HUES6 (cell line): ENCODE measurements around the gene PGM2L1.

Source experiments
- H3K27ac ChIP-seq: 2 replicates; pipeline ENCODE4 v1.7.0; 2013; ENCODE audit warnings: low read depth, mild to moderate bottlenecking, low read length, inconsistent platforms
- H3K27me3 ChIP-seq: 2 replicates; pipeline ENCODE4 v1.6.1; 2013; ENCODE audit warnings: low read length; ENCODE audit not compliant: control insufficient read depth, insufficient read depth
- H3K36me3 ChIP-seq: 2 replicates; pipeline ENCODE4 v1.6.1; 2013; ENCODE audit warnings: low read length; ENCODE audit not compliant: control insufficient read depth, insufficient read depth
- H3K4me1 ChIP-seq: 2 replicates; pipeline ENCODE4 v1.6.1; 2013; ENCODE audit warnings: low read length; ENCODE audit not compliant: control insufficient read depth, insufficient read depth
- H3K4me3 ChIP-seq: 2 replicates; pipeline ENCODE4 v1.5.1; 2013; ENCODE audit warnings: low read depth, low read length
- H3K9ac ChIP-seq: one replicate; pipeline ENCODE4 v1.6.1; 2013; ENCODE audit warnings: mild to moderate bottlenecking, low read length
- H3K9me3 ChIP-seq: 2 replicates; pipeline ENCODE4 v1.6.1; 2013; ENCODE audit warnings: low read depth, low read length; ENCODE audit not compliant: control insufficient read depth, insufficient read depth

The PGM2L1 gene

DNA sequence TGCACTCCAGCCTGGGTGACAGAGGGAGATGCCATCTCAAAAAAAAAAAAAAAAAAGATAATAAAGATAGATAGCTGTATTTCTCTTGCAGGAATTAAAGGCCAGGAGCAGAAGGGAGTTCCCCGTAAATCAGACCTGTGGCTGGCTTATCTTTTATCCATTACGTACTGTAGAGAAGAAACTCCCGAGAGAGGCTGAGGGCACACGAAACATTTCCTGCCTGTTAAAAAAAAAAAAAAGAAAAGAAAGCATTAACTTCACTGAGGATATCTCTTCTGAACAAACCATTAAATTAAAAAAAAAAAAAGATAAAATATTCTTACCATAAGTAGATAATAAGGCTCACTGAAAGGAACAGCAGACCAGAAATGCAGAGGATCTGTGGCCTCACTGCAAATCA lies 109.3 kb downstream of the PGM2L1 start:
- Histone ChIP-seq H3K27ac (no peak overlapping the region), H3K36me3 (no peaks in the 10 kb centered on the region), H3K4me3 (no peak overlapping the region), H3K4me1 (no peaks in the 10 kb centered on the region), H3K27me3 (no peaks in the 10 kb centered on the region), H3K9me3 (no peaks in the 10 kb centered on the region), H3K9ac (no peak overlapping the region)

DNA sequence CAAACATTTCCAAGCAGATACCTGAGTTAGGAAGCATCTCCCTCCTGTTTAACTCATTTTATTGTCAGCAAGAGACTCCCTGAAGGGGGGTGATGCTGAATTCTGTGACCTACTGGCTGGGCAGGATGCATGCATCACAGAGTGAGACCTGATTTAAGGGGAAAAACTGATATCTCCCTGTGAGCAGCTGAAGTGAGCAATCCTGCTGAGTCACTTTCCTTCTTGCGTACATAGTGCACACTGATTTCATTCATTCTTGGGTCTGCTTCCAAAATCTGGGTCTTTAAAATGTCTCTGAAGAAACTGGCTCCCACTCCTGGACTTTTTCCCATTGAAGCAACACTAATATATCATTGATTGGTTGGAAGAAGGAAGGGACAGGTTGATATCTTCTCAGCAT lies 110.1 kb downstream of the PGM2L1 start:
- Histone ChIP-seq H3K36me3 (no peaks in the 10 kb centered on the region), H3K27ac (no peak overlapping the region), H3K9me3 (no peaks in the 10 kb centered on the region), H3K9ac (no peak overlapping the region), H3K4me3 (no peak overlapping the region), H3K27me3 (no peaks in the 10 kb centered on the region), H3K4me1 (no peaks in the 10 kb centered on the region)

DNA sequence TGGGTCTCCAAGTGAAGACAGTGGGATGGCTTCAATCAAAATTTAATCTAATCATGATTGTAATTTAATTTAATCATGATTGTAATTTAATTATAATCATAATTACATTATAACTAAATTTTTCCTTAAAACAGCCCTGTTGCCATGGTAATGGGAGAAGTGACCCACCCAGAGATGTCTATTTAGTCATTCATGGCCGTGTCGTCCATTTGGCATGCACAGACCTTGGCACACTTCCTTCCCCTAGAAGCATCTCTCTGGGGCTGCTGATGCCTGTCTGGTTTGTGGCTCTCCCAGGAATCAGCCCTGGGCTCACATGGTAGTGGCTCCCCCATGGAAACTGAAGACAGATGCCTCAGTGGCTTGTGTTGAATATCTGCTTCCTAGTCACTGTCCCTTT lies 113.8 kb downstream of the PGM2L1 start:
- no peak overlapping the region for H3K4me3 ChIP-seq
- no peak overlapping the region for H3K27ac ChIP-seq
- H3K36me3 ChIP-seq = no peaks in the 10 kb centered on the region
- H3K27me3 ChIP-seq = no peaks in the 10 kb centered on the region
- no peaks in the 10 kb centered on the region for H3K9me3 ChIP-seq
- no peak overlapping the region for H3K9ac ChIP-seq
- H3K4me1 ChIP-seq = no peaks in the 10 kb centered on the region

DNA sequence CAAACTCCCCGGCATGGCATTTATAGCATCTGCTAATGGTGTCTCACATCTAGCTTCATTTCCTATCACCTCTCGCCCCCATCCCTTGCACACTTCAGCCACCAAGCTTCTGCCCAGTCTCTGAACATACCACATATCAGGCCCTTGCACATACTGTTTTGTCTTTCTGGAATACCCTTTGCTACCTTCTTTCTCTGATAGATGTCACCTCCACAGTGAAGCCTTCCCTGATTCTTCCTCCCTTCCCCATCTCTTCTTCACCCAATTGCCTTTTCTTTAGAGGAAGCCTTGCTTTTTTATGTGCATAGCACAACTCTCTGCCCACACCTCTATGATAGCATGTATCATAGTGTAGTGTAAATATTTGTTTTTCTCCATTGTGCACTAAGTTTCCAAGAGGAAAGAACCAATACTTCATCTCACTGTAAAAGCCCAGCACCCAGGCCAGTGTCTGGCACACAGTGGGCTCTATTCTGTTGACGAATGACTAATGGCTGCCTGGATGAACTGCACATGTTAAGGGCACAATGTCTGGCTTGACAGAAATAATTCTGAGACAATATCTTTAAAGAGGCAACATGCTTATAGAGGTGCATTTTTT lies 114.6 kb downstream of the PGM2L1 start:
- Histone ChIP-seq H3K4me1 (no peaks in the 10 kb centered on the region), H3K9ac (no peak overlapping the region), H3K27me3 (no peaks in the 10 kb centered on the region), H3K4me3 (no peak overlapping the region), H3K36me3 (no peaks in the 10 kb centered on the region), H3K27ac (no peak overlapping the region), H3K9me3 (no peaks in the 10 kb centered on the region)

DNA sequence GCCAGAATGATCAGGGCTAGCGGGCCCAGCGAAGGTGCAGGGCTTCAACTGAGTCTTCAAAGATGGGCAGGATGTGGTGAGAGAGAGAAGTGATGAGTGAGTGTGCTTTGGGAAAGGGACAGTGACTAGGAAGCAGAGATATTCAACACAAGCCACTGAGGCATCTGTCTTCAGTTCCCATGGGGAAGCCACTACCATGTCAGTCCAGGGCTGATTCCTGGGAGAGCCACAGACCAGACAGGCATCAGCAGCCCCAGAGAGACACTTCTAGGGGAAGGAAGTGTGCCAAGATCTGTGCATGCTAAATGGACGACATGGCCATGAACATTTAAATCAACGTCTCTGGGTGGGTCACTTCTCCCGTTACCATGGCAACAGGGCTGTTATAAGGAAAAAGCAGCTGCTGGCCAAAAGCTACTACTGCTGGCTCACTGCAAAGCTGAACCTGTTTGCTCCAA lies 115.3 kb downstream of the PGM2L1 start:
- Histone ChIP-seq H3K9ac (no peak overlapping the region), H3K27me3 (no peaks in the 10 kb centered on the region), H3K27ac (no peak overlapping the region), H3K9me3 (no peaks in the 10 kb centered on the region), H3K4me3 (no peak overlapping the region), H3K36me3 (no peaks in the 10 kb centered on the region), H3K4me1 (no peaks in the 10 kb centered on the region)

DNA sequence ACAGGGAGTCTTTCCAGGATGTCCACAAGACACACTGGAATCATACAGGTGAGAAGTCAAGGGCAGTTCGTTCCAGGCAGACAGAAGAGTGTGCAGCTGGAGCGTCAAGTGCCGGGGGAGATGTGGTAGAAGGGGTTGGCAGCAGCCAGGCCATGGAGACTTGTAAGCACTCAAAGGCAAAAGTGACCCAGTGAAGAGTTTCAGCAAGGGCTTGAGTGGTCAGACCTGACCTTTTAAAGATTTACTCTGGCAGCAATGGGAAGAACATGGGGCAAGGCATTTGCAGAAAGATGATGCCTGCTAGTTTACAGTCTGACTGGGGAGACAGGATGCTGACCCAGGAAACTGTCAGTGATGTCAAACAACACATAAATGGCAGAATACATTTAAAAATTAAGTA lies 115.8 kb downstream of the PGM2L1 start:
- no peaks in the 10 kb centered on the region for H3K4me1 ChIP-seq
- no peaks in the 10 kb centered on the region for H3K36me3 ChIP-seq
- H3K27me3 ChIP-seq = no peaks in the 10 kb centered on the region
- H3K9ac ChIP-seq = no peak overlapping the region
- H3K9me3 ChIP-seq = no peaks in the 10 kb centered on the region
- H3K27ac ChIP-seq = no peak overlapping the region
- no peak overlapping the region for H3K4me3 ChIP-seq

DNA sequence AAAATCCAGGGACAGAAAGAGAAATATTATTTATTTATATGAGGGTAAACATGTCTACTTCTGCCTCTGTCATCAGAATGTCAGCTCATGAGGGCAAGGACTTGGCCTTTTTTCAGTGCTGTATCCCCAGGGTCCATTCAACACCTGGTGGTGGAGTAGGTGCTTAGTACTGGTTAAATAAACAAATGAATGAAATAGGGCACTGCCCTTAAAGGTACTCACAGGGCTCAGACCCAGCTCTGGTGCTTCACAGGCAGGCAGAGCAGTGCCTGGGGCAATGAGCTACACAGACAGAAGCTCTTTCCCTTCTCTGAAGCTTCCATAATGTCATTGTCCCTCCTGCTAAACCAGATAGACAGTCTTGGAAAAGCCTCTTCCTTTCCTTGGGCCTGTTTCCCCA lies 117.7 kb downstream of the PGM2L1 start:
- Histone ChIP-seq H3K27ac (no peak overlapping the region), H3K36me3 (no peaks in the 10 kb centered on the region), H3K9ac (no peak overlapping the region), H3K9me3 (no peaks in the 10 kb centered on the region), H3K4me3 (no peak overlapping the region), H3K4me1 (no peaks in the 10 kb centered on the region), H3K27me3 (no peaks in the 10 kb centered on the region)
